Left renal pelvis (tissue), 4 donors: ENCODE measurements around the gene R3HDM2. TPM values are rescaled to one million over a fixed set of nuclear protein-coding genes. Genes with fewer than 3 reads are reported as not detected.
"Not testable (repeated sequence)": the region's sequence is repeated elsewhere in the genome, so short reads cannot be mapped to it uniquely, and the experiment has no call there.

ENCODE experiments used
- DNase-seq, 4 donors: peaks; one replicate each; pipeline ENCODE4 v3.0.0-alpha.2; 2013; ENCODE audit warnings: low read depth in 4 of 4, low spot score in 3 of 4
- polyA plus RNA-seq, 4 donors: library from polyadenylated mRNA; unstranded; fragments of 120-200 nt; gene quantifications; one replicate each; pipeline ENCODE4 v1.2.1, GENCODE V29; 2013; ENCODE audit not compliant: insufficient read length in 4 of 4

The R3HDM2 gene
- polyA plus RNA-seq, 4 donors = 65.5 to 99.8 (median 76.4) TPM

DNA sequence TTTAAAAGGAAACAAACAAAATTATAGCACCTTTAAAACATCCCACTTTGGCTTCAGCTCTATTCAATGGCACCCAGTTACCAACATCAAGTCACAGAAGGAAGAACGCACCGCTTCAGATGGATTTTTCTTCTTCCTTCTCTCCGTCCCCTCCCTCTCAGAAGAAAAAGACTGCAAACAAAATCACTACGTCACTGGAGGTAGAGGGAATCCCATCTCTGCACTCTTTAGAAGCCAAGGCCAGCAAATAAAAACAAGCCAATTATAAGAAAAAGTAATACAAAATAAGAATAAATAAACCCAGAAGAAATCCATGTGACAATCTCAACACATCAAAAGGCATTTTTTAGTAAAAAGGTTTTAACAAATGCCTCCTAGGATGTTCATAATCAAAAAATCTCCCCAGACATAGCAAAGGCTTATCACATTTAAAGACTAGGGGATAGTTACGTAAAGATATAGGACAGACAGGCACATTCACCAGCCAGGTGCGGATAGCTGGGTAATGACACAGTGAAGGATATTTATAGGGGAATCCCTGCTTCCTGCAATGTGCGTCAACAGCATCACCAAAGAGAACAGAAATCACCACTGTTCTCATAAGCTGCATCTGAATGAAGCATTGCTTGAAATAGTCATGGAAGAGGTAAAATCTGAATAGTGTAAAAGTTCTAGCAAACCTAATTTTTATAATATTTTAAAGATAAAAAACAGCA lies 89.4 kb downstream of the R3HDM2 start:
- DNase-seq = no peak

DNA sequence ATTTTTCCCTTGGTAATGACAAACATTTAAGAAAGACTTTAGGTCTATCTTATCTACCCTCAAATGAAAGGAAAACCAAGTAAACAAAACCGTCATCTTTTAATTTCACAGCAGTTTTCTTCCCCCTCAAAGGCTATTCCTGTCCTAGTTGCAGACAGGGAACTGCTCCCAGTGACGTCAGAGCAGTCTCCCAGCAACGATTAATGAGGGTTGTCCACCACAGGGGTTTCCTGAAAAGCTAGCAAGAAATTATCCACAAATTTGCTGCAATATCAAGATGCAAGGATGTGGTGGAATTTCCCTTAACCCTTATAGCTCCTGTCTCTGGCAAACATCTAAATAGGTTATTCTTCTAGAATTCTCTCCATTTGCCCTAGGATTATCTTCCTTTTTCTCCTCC lies 90.7 kb downstream of the R3HDM2 start:
- DNase-seq = peak; percentile 33 to 47 (median 42)

DNA sequence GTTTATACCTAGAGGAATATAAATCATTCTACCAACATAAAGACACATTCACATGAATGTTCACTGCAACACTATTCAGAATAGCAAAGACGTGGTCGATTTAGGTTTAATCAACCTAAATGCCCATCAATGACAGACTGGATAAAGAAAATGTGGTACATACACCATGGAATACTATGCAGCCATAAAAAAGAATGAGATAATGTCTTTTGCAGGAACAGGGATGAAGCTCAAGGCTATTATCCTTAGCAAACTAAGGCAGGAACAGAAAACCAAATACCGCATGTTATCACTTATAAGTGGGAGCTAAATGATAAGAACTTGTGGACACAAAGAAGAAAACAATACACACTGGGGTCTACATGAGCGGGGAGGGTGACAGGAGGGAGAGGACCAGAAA lies 94.5 kb downstream of the R3HDM2 start:
- not testable (repeated sequence) for DNase-seq

DNA sequence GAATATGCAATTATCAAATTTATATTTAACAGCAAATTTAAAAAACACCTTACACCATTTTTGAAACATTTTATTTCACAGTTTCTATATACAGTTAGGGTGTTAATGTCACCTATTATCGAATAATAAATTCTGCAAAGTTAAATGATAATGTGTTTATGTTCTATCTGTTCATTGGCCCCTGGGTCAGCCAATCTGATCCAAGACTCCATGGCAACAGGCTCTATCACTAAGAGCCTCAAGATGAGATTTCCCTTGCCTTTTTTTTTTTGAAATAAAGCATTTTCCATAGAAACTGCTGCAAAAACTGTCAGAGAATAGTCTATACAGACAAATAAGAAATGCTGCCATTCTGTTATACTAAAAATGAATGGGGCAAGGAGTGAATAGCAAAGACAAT lies 96.6 kb downstream of the R3HDM2 start:
- DNase-seq = no peak

DNA sequence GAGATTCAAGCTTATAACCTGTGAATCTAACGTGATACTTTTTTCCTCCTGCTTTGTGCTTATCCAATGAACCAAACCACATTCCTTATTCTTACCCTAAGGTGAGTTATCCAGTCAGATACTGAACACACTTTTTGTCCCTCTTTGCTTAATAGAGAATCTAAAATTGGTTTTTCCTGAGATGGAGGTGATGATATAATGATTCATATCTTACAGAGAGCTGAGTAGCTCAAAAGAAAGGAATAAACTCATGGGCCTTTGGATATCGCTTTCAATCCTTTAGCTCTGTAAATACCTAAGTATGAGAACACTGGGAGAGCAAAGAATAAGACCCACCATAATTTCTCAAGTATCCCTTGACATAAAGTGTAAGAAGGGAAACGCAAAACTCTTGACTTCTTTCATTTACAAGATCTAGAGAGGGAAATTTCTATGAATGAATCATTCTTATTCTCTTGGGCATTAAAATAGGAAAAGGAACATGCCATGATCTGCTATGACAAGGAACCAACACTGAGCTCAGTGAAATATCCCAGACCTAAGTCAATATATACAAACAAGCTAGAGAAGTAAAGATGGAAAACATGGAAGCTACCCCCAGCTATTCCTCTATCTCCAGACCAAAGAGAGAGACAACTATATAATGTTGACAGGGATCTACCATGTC lies 98.1 kb downstream of the R3HDM2 start:
- DNase-seq = no peak

DNA sequence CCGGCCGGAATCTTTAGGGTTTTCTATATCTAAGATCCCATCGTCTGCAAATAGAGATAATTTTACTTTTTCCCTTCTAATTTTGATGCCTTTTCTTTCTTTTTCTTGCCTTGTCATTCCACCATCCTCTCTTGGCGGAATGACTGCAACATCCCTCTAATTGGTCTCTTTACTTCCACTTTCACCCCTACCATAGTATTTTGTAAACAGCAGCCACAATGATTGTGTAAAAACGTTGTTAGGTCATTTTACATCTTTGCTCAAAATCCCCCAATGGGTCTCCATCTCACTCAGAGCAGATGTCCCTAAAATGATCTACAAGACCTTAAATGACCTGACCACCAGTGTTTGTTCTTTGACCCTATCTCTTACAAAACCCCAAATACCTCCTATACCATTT lies 99.9 kb downstream of the R3HDM2 start:
- no peak for DNase-seq

DNA sequence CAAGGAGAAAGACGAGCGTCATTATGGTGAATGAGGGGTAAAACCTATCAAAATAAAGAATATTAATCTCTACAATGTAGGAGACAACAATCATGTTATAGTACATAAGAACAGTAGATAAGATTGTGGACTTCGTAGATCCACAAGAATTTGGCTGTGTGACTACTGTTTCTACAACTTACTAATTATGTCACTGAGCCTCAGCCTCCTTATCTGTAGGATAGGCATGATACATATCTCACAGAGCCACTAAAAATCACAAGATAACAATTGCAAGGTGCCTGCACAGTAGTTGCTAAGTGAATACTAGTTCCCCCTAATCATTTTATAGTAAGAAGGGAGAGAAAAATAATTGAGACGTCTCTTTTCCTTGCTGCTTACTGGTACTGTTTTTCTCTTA lies 101.6 kb downstream of the R3HDM2 start:
- DNase-seq = no peak

DNA sequence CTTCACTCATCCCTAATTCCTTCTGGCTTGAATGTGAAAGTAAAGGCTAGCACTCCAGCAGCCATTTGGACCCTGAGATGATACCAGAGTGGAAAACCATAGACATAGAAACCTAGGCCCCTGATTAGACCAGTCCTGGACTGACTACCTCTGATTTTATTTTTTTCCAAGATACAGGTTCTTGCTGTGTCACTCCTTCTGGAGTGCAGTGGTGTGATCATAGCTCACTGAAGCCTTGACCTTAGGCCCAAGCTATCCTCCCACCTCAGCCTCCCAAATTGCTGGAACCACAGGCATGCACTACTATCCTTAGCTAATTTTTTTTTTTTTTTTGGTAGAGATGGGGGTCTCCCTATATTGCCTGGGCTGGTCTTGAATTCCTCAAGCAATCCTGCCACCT lies 105.4 kb downstream of the R3HDM2 start:
- DNase-seq = no peak

DNA sequence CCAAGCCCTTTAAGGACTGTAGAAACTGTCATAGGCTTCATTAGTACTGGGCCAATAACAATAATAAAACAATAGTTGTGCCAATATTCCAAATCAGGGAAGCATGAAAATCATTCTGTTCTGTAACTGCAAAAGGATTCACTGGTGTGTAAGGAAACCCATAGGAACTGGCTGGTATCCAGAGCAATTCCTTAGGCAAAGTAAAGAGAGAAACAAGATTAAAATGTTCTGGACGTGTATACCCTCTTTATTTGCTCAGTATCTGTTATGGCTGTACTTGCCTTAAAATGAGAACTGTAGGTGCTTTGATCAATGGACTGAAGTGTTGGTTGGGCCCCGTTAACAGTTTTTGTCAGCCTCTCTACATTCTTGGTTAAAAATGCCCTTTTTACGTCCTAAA lies 107.4 kb downstream of the R3HDM2 start:
- no peak for DNase-seq

DNA sequence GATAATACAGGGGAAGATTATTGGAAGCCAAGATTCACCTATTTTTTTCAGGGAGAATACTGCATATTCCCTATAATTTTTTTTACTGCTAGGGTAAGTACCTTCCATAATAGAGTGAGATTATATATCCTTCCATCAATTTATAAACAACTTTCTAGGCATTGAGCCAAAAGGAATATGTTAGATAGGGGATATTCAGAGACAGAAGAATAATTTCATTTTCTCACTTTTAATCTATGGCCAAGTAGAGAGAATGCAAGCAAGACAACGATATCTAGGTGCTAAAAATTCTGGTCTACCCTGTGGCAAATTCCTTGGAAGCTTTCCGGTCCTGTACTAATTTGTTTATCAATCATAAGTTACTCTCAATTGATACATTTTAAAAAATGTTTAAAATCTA lies 110.2 kb downstream of the R3HDM2 start:
- DNase-seq = no peak

DNA sequence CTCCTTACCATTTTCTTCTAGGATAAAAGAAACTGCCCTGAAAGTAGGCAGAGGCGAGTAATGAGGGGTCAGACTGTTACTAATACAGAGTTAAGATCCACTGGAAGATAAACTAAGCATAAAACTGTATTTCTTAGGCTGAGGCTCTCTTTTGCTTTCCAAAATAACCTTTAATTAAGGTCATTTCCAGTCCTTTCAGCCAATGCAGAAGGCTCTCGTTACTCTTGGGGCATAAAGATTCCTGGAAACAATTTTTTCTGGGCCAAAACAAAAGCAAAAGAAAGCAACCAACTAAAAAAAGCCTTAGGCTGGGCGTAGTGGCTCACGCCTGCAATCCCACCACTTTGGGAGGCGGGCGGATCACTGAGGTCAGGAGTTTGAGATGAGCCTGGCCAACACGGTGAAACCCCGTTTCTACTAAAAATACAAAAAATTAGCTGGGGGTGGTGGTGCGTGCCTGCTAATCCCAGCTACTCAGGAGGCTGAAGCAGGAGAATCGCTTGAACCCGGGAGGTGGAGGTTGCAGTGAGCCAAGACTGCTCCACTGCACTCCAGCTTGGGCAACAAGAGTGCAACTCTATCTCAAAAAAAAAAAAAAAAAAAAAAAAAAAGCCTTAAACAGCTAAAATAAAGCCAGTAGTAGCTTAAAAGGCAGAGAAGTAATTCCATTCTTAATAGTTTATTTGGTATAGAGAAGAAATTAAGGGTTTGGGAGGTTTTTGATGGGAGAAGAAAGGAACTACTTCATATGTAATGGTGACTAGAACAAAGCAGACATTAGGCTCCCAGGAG lies 111.0 kb downstream of the R3HDM2 start:
- no peak for DNase-seq

DNA sequence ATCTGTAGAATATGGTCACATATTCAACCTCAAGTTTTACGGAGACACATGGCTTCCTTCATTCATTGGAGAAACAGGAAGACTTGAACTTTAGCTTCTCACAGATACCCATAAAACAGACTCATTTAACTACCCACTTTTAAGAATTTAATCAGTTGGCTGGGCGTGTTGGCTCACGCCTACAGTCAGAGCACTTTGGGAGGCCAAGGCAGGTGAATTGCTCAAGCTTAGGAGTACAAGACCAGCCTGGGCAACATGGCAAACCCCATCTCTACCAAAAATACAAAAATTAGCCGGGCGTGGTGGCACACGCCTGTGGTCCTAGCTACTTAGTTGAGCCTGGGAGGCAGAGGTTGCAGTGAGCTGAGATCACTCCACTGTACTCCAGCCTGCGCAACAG lies 115.2 kb downstream of the R3HDM2 start:
- no peak for DNase-seq

DNA sequence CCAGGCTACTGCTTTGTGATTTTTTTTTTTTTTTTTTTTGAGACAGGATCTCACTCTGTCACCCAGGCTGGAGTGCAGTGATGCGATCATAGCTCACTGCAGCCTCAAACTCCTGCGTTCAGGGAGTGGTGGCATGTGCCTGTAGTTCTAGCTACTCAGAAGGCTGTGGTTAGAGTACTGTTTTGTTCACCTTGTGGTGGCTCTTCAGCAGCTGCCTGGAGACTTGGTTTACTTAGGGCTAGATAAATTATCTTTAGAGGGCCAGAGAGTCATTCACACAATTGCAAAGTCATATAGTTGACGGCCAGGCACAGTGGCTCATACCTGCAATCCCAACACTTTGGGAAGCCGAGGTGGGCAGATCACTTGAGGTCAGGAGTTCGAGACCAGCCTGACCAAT lies 118.6 kb downstream of the R3HDM2 start:
- DNase-seq = not testable (repeated sequence)

DNA sequence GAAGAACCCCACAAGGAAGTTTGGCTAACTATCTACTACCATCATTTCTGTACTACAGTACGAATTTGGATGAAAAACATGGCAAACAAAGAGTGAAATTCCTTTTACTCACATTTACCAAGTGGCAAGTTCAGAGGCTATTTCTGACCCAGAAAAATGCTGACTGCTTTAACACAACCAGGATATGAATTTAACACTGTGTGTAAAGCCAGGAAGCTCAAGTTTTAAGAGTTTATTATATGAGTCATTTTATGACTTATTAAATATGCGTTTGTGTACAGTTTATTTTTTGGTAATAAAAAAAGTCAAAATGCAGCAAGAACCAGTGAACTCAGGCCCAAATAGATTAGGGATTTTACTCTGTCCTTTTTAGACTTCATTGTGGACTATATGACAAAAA lies 121.4 kb downstream of the R3HDM2 start:
- no peak for DNase-seq

DNA sequence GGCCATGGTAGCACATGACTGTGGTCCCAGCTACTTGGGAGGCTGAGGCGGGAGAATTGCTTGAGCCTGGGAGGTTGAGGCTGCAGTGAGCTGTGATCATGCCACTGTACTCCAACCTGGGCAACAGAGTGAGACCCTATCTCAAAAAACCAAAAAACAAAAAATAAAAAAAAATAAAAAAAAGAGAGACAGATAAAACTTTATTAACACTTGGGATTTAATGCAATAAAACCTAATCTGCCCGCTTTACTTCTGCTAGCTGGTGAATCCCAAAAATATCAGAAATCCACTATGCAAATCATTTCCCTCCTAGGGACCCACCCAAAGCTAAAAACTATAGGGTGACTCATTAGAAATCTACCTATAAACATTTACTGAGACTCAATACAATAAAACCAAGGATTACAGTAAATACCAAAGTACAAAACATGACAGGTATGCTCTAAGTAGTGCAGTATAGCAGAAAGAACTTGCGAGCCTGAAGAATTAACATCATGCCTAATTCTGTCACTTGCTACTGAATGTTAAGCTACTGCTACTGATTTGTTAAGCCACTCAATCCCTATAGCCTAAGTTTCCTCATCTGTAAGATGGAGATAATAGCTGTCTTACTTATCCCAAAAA lies 129.8 kb downstream of the R3HDM2 start:
- no peak for DNase-seq

DNA sequence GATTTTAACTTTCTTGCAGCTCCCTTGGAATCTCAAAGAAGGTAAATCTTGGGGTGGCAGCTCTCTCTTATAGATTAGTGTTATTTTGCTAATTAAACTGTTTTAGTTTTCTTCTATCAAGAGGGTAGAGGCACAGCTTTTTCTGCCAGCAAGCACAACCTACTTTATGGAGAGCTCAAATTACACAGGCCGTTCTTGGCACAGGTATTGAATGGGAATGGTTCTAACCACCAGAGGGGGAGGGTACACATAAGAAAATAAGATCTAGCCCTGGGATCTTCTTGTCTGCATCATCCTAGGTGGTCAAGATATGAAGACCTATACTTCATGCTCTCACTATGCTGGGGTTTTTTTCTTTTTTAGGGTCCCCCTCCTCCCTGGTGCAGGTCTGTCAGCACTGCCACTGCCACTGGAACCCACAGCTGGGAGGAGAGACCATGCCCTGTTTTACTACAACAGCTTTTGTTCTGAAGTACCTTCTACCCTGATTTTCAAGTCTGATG lies 131.3 kb downstream of the R3HDM2 start:
- DNase-seq = no peak

DNA sequence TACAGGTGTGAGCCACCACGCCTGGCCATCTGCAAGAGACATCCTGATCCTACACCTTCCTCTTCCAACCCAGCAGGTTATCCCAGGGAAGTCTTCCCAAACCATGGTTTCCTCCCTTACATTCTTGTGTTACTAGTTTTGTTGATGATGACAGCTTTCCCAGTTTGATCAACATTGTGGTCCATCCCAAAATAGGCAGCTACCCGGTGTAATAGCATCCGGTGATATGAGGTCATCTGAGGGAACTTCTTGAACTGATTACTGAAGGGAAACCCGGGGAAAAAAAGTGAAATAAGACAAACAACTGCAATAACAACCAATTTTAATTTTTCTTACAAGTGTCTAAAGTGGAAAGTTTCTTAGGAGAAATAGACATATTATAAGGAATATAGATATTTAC lies 134.6 kb downstream of the R3HDM2 start:
- no peak for DNase-seq

DNA sequence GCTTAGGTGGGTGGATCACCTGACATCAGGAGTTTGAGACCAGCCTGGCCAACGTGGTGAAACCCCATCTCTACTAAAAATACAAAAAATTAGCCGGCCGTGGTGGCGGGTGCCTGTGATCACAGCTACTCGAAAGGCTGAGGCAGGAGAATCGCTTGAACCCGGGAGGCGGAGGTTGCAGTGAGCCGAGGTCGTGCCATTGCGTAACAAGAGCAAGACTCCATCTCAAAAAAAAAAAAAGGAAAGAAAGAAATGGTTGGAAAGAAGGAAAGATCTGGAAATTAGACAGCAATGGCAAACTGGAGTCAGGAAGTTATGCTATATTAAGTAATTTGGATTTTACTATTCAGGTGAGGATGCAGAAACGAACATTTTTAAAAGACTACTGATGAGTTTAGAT lies 148.8 kb downstream of the R3HDM2 start:
- DNase-seq = not testable (repeated sequence)

DNA sequence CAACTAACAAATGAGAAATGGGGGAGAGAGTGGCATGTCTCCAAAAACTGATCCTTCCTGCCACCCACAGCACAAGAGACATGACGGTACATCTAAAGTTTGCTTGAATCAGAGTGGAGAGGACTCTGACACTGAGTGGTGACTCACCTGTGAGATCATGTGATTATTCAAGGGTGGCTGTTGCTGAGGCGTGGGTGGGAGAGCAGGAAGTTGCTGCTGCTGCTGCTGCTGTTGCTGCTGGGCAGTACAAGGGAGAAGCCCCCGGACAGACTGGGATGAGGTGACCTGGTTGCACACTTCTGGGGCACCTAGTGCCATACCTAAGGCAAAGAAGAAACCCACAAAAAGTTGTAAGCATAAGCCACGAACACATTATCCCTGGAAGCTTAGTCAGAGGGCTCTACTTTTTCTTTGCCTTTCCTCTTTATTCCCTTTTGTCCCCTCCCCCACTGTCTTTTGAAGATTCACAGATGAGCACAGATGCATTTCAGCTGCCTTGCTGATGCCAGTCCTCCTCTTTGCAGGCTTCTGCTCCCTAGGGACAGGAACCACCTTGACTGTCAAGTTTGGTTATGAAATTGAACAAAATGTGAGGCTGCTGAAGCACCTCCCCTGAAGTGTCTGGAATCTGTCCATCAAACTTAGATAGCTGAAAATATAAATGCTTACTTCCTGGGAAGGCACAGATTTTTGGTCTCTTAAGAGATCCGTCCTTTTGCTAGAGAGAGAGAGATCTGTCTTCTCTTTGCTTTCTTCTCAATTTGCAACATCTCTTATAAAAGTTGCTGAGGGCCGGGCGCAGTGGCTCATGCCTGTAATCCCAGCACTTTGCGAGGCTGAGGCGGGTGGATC lies 150.4 kb downstream of the R3HDM2 start:
- DNase-seq = no peak
